Neural cell (in vitro differentiated cells): ENCODE data around the gene SLC10A7.

ENCODE experiments used
- EP300 ChIP-seq: fragments of 450-650 bp; conservative IDR thresholded peaks from 2 replicates; pipeline ENCODE4 v1.6.1; 2014; ENCODE audit warnings: antibody characterized with exemption, mild to moderate bottlenecking, moderate library complexity; ENCODE audit not compliant: poor library complexity, severe bottlenecking
- MXI1 ChIP-seq: fragments of 450-650 bp; conservative IDR thresholded peaks from 2 replicates; pipeline ENCODE4 v1.6.1; 2014; ENCODE audit warnings: antibody characterized with exemption, mild to moderate bottlenecking; ENCODE audit not compliant: poor library complexity, severe bottlenecking
- SMC3 ChIP-seq: fragments of 450-650 bp; conservative IDR thresholded peaks from 2 replicates; pipeline ENCODE4 v1.6.1; 2014; ENCODE audit warnings: antibody characterized with exemption, mild to moderate bottlenecking, moderate library complexity; ENCODE audit not compliant: poor library complexity
- TAF1 ChIP-seq: IDR thresholded peaks from 2 replicates; pipeline ENCODE4 v1.6.1; 2012; ENCODE audit warnings: low read depth
- TF ChIP-seq, protein P1 (sequence below): fragments of 450-650 bp; IDR thresholded peaks from 2 replicates; pipeline ENCODE4 v1.5.1; 2014; ENCODE audit warnings: antibody characterized with exemption, mild to moderate bottlenecking, moderate library complexity; ENCODE audit not compliant: poor library complexity, severe bottlenecking

GRCh38 chr4:146271466-146271865, 250.3 kb downstream of the SLC10A7 start:
- TF ChIP-seq, protein P1, sequence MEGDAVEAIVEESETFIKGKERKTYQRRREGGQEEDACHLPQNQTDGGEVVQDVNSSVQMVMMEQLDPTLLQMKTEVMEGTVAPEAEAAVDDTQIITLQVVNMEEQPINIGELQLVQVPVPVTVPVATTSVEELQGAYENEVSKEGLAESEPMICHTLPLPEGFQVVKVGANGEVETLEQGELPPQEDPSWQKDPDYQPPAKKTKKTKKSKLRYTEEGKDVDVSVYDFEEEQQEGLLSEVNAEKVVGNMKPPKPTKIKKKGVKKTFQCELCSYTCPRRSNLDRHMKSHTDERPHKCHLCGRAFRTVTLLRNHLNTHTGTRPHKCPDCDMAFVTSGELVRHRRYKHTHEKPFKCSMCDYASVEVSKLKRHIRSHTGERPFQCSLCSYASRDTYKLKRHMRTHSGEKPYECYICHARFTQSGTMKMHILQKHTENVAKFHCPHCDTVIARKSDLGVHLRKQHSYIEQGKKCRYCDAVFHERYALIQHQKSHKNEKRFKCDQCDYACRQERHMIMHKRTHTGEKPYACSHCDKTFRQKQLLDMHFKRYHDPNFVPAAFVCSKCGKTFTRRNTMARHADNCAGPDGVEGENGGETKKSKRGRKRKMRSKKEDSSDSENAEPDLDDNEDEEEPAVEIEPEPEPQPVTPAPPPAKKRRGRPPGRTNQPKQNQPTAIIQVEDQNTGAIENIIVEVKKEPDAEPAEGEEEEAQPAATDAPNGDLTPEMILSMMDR: no peak
- no peak for TF ChIP-seq MXI1
- TF ChIP-seq TAF1: no peak
- TF ChIP-seq EP300: no peak
- TF ChIP-seq SMC3: no peak
